Upper lobe of left lung (tissue), 4 donors: ENCODE data around the gene OXNAD1.

Experiments
- EP300 ChIP-seq, 4 donors: sonication (generic); formaldehyde crosslinking; IDR thresholded peaks; one replicate each; pipeline ENCODE4 v1.5.1; 2017; ENCODE audit warnings: antibody characterized with exemption in 4 of 4, control low read depth in 2 of 4
- POLR2A ChIP-seq, 4 donors: fragments of 450-650 bp; IDR thresholded peaks; one replicate each; pipeline ENCODE4 v1.5.1; 2016 to 2017; ENCODE audit warnings: antibody characterized with exemption in 4 of 4, mild to moderate bottlenecking in 2 of 4
- POLR2AphosphoS5 ChIP-seq, 2 donors: sonication (generic); formaldehyde crosslinking; IDR thresholded peaks; one replicate each; pipeline ENCODE4 v1.5.1; 2017; ENCODE audit warnings: antibody characterized with exemption in 2 of 2
- TF ChIP-seq, protein P1 (sequence below), 6 experiments: fragments of 450-650 bp in 4 of 6; fragments of 200-600 bp in 2 of 6; sonication (generic) in 2 of 6; IDR thresholded peaks; one replicate each; pipeline ENCODE4 v1.5.1; 2016 to 2019; ENCODE audit warnings: antibody characterized with exemption in 6 of 6

- TF ChIP-seq, protein P1, sequence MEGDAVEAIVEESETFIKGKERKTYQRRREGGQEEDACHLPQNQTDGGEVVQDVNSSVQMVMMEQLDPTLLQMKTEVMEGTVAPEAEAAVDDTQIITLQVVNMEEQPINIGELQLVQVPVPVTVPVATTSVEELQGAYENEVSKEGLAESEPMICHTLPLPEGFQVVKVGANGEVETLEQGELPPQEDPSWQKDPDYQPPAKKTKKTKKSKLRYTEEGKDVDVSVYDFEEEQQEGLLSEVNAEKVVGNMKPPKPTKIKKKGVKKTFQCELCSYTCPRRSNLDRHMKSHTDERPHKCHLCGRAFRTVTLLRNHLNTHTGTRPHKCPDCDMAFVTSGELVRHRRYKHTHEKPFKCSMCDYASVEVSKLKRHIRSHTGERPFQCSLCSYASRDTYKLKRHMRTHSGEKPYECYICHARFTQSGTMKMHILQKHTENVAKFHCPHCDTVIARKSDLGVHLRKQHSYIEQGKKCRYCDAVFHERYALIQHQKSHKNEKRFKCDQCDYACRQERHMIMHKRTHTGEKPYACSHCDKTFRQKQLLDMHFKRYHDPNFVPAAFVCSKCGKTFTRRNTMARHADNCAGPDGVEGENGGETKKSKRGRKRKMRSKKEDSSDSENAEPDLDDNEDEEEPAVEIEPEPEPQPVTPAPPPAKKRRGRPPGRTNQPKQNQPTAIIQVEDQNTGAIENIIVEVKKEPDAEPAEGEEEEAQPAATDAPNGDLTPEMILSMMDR (IDR thresholded peaks at IDR 0.05) = no peak
- TF ChIP-seq EP300 (IDR thresholded peaks at IDR 0.05) = no peak
- no peak for TF ChIP-seq POLR2A (IDR thresholded peaks at IDR 0.05)
- TF ChIP-seq POLR2AphosphoS5 (IDR thresholded peaks at IDR 0.05) = no peak
These were observed 71.8 kb downstream of the OXNAD1 start for GRCh38 chr3:16336825-16337224.
